ENCODE measurements around the gene TYR.
"Not testable (repeated sequence)": the region's sequence is repeated elsewhere in the genome, so short reads cannot be mapped to it uniquely, and the experiment has no call there.

TYR gene

GRCh38 chr11:89342880-89343572 is 165.4 kb downstream of the TYR start:
- in situ Hi-C loops (cut with MboI; ENCODE audit: low sequenced_read_pairs), result not testable (repeated sequence)
